Left cardiac atrium (tissue), 4 donors: ENCODE measurements around the gene COL6A2. TPM values are rescaled to one million over a fixed set of nuclear protein-coding genes. Genes with fewer than 3 reads are reported as not detected.
"Not testable (repeated sequence)": the region's sequence is repeated elsewhere in the genome, so short reads cannot be mapped to it uniquely, and the experiment has no call there.

Experiments used
- ATAC-seq, 2 donors: fragments of 200-7000 bp; cut with Tn5 transposase; one replicate each; pipeline ENCODE4 v1.9.1; 2020; ENCODE audit warnings: mild to moderate bottlenecking in 2 of 2, moderate library complexity in 2 of 2
- DNase-seq: peaks from one replicate; pipeline ENCODE4 v3.0.0-alpha.2; 2020
- intact Hi-C, 2 donors: fragments of 100-400 bp; cut with DNase I; formaldehyde crosslinking; loops; one replicate each; pipeline versions ENCODE4 v1.14.1 to v1.15.1; 2022 to 2023
- total RNA-seq, 2 donors: library from RNA; stranded (reverse); fragmentation: NEBNext Ultra II Directional; extraction: Animal tissue kit (Norgen Biotek cat#: 25700); gene quantifications; one replicate each; pipeline ENCODE4 v1.2.1, GENCODE V29; 2021
- donor health status: DM: no; HTN: yes; CAD: no.
- donor health status: DM: no; HTN: yes; CAD: no; lungs with severe emphysema.
- donor health status: DM: yes; HTN: yes; CAD: no.
- donor health status: Dilated cardiomyopathy.

Gene COL6A2
- total RNA-seq, 2 donors from 2014 or later: 330 to 350 TPM

DNA sequence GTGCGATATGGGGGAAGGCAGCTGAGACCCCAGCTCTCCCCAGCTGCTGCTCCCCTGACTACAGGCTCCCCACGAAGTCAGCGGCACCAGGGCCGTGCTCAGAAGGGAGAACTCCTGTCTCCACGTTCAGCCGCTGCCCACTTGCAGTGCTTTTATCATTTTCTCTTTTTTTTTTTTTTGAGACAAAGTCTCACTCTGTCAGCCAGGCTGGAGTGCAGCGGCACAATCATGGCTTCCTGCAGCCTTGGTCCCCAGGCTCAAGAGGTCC, 58.4 kb downstream of the COL6A2 start:
- DNase-seq: no peak
- intact Hi-C loops: loop anchor here in 1 of 2 donors (10.0 kb wide), 1 partner anchor 78 kb away; no protein-coding TSS in a partner anchor
- ATAC-seq: no peak

DNA sequence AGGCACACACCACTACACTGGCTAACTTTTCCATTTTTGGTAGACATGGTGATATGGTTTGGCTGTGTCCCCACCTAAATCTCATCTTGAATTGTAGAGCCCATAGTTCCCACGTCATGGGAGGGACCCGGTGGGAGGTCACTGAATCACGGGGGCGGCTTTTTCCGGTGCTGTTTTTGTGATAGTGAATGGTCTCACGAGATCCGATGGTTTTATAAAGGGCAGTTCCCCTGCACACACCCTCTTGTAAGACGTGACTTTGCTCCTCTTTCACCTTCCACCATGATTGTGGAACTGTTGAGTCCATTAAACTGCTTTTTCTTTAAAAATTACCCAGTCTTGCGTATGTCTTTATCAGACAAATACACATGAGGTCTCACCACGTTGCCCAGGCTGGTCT, 58.8 kb downstream of the COL6A2 start:
- no peak for DNase-seq
- intact Hi-C loops: loop anchor here in 1 of 2 donors (10.0 kb wide), 1 partner anchor 78 kb away; no protein-coding TSS in a partner anchor
- ATAC-seq: no peak

GRCh38 chr21:46157396-46157986, 59.6 kb downstream of the COL6A2 start:
- no peak for ATAC-seq
- intact Hi-C loops: loop anchor here in 1 of 2 donors (10.0 kb wide), 1 partner anchor 77 kb away; no protein-coding TSS in a partner anchor
- no peak for DNase-seq

GRCh38 chr21:46157987-46158451, 60.1 kb downstream of the COL6A2 start:
- no peak for ATAC-seq
- intact Hi-C loops: loop anchor here in 1 of 2 donors (10.0 kb wide), 1 partner anchor 77 kb away; no protein-coding TSS in a partner anchor
- DNase-seq: no peak

DNA sequence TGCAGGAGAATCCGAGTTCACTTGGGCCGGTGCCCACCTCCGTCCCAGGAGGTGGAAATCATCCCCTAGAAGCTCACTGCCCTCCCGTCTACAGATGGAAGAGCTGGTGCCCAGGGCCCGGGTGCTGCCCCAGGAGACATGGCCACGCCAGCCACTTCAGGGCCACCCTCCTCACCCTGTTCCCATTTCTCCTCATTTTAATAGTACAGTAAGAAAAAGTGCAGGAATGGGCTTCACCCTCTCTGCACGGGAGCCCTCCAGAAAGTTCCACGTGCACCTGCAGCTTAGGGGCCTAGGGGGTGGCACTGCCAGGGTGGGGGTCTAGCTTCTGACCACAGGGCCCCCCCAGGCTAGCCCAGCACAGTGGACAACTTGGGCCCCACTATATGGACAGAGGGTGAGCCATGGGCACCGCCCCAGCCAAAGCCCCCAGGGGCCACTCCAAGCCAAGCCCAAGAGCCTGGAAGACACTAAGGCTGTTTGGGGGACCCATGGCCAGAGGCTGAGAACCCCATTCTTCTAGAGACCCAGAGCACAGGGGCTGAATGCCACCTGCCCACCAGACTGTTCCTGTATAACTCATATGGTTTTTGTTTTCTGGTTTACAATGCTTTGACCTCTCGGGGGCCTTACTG, 60.9 kb downstream of the COL6A2 start:
- ATAC-seq (no peak), DNase-seq (no peak)
- intact Hi-C loops: loop anchor here in 1 of 2 donors (10.0 kb wide), 1 partner anchor 76 kb away; no protein-coding TSS in a partner anchor

- ATAC-seq (no peak), DNase-seq (no peak)
- intact Hi-C loops: loop anchor here in 1 of 2 donors (10.0 kb wide), 1 partner anchor 75 kb away; no protein-coding TSS in a partner anchor
Observed at GRCh38 chr21:46159390-46159789, 61.5 kb downstream of the COL6A2 start.

GRCh38 chr21:46159841-46160656, 62.1 kb downstream of the COL6A2 start:
- no peak for ATAC-seq
- no peak for DNase-seq
- intact Hi-C loops: loop anchor here in 1 of 2 donors (10.0 kb wide), 1 partner anchor 75 kb away; no protein-coding TSS in a partner anchor

- intact Hi-C loops: no loop called here
- ATAC-seq (no peak), DNase-seq (no peak)
Observed at GRCh38 chr21:46160657-46160906, 62.7 kb downstream of the COL6A2 start.

DNA sequence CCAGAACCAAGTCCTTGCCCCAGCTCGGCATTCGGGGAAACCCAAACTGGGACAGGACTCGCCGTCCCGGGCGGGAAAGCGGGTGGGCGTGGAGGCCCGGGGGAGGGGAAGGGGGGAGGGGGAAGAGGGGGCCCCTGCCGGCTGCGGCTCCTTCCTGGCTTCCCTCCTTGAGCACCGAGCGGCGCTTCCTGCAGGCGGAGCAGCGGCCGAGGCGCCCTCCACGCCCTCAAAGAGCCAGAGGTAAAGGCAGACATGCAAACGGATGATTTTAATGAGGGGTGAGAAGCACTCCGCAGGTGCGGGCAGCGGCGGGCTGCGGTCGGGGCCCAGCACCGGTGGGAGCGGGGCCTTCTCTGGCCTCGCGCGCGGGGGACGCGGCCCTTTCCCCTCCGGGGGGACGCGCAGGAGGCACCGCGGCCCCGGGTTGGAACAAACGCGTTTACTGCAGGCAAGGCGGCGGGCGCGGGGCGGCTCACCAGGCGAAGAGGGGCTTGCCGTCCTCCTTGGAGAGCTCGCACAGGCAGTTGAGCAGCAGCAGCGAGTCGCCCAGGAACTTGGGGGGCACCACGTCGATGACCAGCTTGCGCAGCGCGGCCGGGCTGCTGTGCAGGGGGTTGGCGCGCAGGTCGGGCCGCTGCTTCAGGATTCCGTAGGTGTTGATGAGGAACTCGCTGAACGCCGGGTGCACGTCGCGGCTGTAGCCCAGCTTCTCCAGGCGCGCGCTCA, 63.2 kb downstream of the COL6A2 start:
- ATAC-seq: no peak
- DNase-seq: no peak
- intact Hi-C loops: no loop called here

- no peak for ATAC-seq
- DNase-seq: no peak
- intact Hi-C loops: no loop called here
Observed at GRCh38 chr21:46161633-46162592, 64.0 kb downstream of the COL6A2 start.

GRCh38 chr21:46163380-46163779, 65.5 kb downstream of the COL6A2 start:
- DNase-seq (no peak), ATAC-seq (no peak)
- intact Hi-C loops: no loop called here

GRCh38 chr21:46165098-46165497, 67.2 kb downstream of the COL6A2 start:
- intact Hi-C loops: no loop called here

GRCh38 chr21:46168238-46168637, 70.3 kb downstream of the COL6A2 start:
- no peak for DNase-seq
- peak in 1 of 2 donors; percentile 16 for ATAC-seq
- intact Hi-C loops: no loop called here

More at GRCh38 chr21:46165098-46165497, 67.2 kb downstream of the COL6A2 start:
- ATAC-seq (no peak), DNase-seq (no peak)

DNA sequence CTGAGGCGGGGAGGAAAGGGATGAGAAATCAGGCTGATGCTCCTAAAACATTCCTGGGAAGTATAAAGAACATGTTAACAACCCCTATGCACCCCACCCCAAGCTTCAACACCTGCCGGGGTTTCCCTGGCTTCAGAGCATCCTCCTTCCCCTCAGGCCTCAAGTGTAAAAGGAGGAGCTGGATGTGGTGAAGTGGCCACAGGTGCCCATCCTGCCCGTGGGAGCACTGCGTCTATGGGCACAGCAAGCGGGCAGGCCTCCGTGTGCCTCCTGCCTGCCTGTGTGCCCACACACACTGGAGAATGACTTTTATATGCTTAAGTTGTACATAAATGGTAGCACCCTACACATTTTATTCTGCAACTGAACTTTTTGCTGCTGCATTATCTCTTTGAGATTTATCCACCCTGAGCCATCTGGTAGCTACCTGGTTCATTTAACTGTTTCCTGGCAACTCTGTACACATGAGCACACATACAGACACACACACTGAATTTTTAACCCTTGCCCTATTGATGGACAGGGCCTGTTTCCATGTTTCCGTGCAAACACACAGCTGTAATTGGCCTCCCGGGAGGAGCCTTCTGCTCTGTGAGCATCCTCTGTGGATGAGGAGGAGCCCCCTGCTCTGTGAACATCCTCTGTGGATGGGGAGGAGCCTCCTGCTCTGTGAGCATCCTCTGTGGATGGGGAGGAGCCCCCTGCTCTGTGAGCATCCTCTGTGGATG, 70.9 kb downstream of the COL6A2 start:
- intact Hi-C loops: no loop called here
- ATAC-seq: no peak
- DNase-seq: no peak

- DNase-seq, intact Hi-C loops: not testable (repeated sequence)
Observed at GRCh38 chr21:46170436-46171193, 72.7 kb downstream of the COL6A2 start.

GRCh38 chr21:46171585-46171984, 73.7 kb downstream of the COL6A2 start:
- DNase-seq (no peak), ATAC-seq (no peak)
- intact Hi-C loops: no loop called here

More at GRCh38 chr21:46170436-46171193, 72.7 kb downstream of the COL6A2 start:
- not testable (repeated sequence) for ATAC-seq
